ENCODE measurements around the gene SFMBT2. TPM values are rescaled to one million over a fixed set of nuclear protein-coding genes. Genes with fewer than 3 reads are reported as not detected.

SFMBT2 gene
- total RNA-seq, 1 donor from 2014 or later: 11.0 TPM

DNA sequence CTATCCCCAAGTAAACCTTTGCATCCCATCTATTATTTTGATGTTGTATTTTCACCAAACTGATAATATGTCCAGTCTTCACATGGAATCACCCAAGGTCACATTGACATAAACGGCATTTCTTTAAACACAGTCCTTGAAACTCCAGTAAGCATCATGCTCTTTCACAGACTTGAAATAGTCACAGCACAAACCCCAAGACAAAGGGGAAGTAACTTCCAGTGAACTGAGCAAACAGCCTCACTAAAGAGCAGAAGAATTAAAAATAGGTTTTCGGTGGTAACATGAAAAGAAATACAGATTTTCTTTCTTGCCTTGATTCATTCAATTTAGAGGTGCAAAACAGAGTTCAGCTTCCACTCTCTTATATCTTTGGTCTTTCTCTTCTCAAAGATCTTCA lies 253.7 kb downstream of the SFMBT2 start:
- intact Hi-C loops (cut with micrococcal nuclease): no loop called here
- no peak for DNase-seq
- no peak overlapping the region for H3K4me3 ChIP-seq

DNA sequence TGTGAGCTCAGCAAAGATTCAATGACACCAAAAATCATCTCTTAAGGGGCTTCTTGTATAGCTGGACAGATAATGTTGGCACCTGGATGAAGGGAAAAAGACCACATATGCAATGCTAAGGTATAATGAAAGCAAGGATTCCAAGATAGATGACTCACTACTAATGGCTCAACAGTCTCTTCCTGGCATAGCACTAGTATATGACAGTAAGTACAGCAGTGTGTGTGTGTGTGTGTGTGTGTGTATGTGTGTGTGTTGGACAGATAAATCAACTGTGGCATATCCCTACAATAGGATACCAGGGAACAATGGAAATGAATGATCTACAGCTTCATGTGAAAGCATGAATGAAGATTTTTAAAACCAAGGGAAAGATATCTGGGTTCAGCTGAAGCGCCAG lies 257.1 kb downstream of the SFMBT2 start:
- Histone ChIP-seq H3K4me3 (no peak overlapping the region), H3K27me3 (ENCODE audit: low read depth) (peaks cover 9% of the 10 kb centered on the region), H3K27ac (replicated peaks) (no peak overlapping the region), H3K36me3 (no peaks in the 10 kb centered on the region), H3K9me3 (replicated peaks) (no peaks in the 10 kb centered on the region), H3K4me1 (no peaks in the 10 kb centered on the region)
- TF ChIP-seq, protein P1, sequence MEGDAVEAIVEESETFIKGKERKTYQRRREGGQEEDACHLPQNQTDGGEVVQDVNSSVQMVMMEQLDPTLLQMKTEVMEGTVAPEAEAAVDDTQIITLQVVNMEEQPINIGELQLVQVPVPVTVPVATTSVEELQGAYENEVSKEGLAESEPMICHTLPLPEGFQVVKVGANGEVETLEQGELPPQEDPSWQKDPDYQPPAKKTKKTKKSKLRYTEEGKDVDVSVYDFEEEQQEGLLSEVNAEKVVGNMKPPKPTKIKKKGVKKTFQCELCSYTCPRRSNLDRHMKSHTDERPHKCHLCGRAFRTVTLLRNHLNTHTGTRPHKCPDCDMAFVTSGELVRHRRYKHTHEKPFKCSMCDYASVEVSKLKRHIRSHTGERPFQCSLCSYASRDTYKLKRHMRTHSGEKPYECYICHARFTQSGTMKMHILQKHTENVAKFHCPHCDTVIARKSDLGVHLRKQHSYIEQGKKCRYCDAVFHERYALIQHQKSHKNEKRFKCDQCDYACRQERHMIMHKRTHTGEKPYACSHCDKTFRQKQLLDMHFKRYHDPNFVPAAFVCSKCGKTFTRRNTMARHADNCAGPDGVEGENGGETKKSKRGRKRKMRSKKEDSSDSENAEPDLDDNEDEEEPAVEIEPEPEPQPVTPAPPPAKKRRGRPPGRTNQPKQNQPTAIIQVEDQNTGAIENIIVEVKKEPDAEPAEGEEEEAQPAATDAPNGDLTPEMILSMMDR (IDR thresholded peaks at IDR 0.05; ENCODE audit: borderline replicate concordance): no peak
- DNase-seq: no peak
- intact Hi-C loops (cut with micrococcal nuclease): no loop called here

More for the DNA sequence above, 253.7 kb downstream of the SFMBT2 start:
- Histone ChIP-seq H3K9me3 (replicated peaks) (no peaks in the 10 kb centered on the region), H3K36me3 (peaks cover 26% of the 10 kb centered on the region), H3K27ac (replicated peaks) (no peak overlapping the region), H3K4me1 (no peaks in the 10 kb centered on the region), H3K27me3 (ENCODE audit: low read depth) (no peaks in the 10 kb centered on the region)
- TF ChIP-seq, protein P1 (IDR thresholded peaks at IDR 0.05; ENCODE audit: borderline replicate concordance): no peak

DNA sequence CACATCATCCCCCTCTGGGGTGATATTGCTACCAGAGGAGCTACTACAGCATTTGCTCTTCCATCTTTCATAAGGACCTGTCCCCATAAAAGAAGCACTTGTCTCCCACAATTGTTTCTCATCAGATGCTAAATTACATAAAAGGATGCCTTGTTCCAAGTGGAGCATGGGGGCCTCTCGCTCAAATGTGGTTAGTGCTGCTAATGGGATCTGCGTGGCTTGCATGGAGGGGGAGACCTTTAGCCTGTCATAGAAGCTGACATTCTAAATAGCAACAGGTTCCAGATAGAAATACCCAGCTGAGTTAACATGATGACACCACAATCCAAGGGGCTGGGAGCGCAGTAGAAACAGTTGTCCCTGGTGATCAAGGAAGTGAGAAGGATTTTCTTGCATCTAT lies 257.9 kb downstream of the SFMBT2 start:
- H3K36me3 ChIP-seq: no peaks in the 10 kb centered on the region
- H3K27me3 ChIP-seq (ENCODE audit: low read depth): peaks cover 17% of the 10 kb centered on the region
- DNase-seq: no peak
- TF ChIP-seq, protein P1 (IDR thresholded peaks at IDR 0.05; ENCODE audit: borderline replicate concordance): no peak
- no peaks in the 10 kb centered on the region for H3K9me3 ChIP-seq (replicated peaks)
- no peak overlapping the region for H3K27ac ChIP-seq (replicated peaks)
- no peaks in the 10 kb centered on the region for H3K4me1 ChIP-seq
- no peak overlapping the region for H3K4me3 ChIP-seq
- intact Hi-C loops (cut with micrococcal nuclease): no loop called here

DNA sequence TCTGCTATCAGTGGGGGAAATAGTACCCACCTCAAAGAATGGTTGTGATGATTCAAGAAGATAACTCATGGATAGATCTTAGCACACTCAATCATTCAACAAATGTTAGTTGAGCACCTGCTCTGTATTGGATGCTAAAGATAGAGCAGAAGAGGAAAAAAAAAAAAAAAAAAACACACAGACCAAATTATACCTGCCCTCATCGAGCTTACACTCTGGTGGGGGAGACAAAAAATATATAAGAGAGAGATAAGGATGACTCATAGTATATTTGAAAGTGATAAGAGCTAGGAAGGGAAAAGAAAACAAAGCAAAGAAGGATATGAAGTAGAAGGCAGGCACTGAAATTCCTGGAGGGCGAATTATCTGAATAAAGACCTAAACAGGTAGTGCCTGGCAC lies 258.5 kb downstream of the SFMBT2 start:
- no peaks in the 10 kb centered on the region for H3K4me1 ChIP-seq
- no peaks in the 10 kb centered on the region for H3K9me3 ChIP-seq (replicated peaks)
- no peaks in the 10 kb centered on the region for H3K36me3 ChIP-seq
- TF ChIP-seq, protein P1 (IDR thresholded peaks at IDR 0.05; ENCODE audit: borderline replicate concordance): no peak
- no peak overlapping the region for H3K27ac ChIP-seq (replicated peaks)
- no peak for DNase-seq
- no peak overlapping the region for H3K4me3 ChIP-seq
- intact Hi-C loops (cut with micrococcal nuclease): no loop called here
- peaks cover 19% of the 10 kb centered on the region for H3K27me3 ChIP-seq (ENCODE audit: low read depth)

DNA sequence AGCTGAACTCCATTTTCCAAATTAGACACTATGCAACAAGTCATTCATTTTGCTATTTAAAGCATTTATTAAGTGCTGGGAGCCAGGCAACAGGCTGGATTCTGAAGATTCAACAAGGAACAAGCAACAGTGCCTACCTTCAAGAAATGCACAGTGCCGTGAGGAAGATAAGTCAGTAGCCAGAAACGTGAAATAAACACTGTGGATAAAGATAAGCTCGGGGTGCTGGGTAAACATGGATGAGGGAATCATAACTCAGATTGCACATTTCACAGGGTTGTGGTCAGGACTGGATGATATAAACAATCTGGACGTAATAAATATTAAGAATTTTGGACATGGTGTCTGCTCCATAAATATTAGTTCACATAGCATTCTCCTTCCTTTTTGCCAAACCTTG lies 259.3 kb downstream of the SFMBT2 start:
- no peaks in the 10 kb centered on the region for H3K9me3 ChIP-seq (replicated peaks)
- H3K4me3 ChIP-seq: no peak overlapping the region
- intact Hi-C loops (cut with micrococcal nuclease): no loop called here
- no peak for DNase-seq
- H3K27ac ChIP-seq (replicated peaks): no peak overlapping the region
- H3K27me3 ChIP-seq (ENCODE audit: low read depth): peaks cover 27% of the 10 kb centered on the region
- no peaks in the 10 kb centered on the region for H3K36me3 ChIP-seq
- TF ChIP-seq, protein P1 (IDR thresholded peaks at IDR 0.05; ENCODE audit: borderline replicate concordance): no peak
- H3K4me1 ChIP-seq: no peaks in the 10 kb centered on the region

DNA sequence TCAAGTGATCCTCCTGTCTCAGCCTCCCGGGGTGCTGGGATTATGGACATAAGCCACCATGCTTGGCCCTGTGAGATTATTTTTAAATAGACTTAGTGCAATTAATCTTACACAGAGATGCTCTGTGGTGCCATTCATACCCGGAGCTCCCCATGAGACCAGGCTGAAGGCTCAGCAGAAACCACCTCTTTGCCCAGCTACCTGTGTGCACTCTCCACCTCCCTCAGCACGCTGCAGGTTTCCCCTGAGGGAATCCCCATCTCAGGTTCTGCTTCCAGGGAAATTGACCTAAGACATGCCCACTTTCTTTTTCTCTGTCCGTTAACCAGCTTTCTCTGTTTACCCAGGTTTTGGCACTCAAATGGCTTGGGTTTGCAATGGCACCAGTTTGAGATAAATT lies 260.5 kb downstream of the SFMBT2 start:
- intact Hi-C loops (cut with micrococcal nuclease): no loop called here
- no peak for DNase-seq
- Histone ChIP-seq H3K27me3 (ENCODE audit: low read depth) (peaks cover 38% of the 10 kb centered on the region), H3K27ac (replicated peaks) (no peak overlapping the region), H3K4me1 (no peaks in the 10 kb centered on the region), H3K4me3 (no peak overlapping the region), H3K9me3 (replicated peaks) (no peaks in the 10 kb centered on the region), H3K36me3 (no peaks in the 10 kb centered on the region)
- TF ChIP-seq, protein P1 (IDR thresholded peaks at IDR 0.05; ENCODE audit: borderline replicate concordance): no peak

Measured in left ventricle myocardium inferior (tissue), 1 donor.